CD14-positive monocyte (primary cell): Measurements from ENCODE around the gene AKT1. TPM values are rescaled to one million over a fixed set of nuclear protein-coding genes. Genes with fewer than 3 reads are reported as not detected.

ENCODE experiments used
- DNase-seq, 3 donors: peaks; one replicate each; pipeline ENCODE4 v3.0.0-alpha.2; 2011 to 2022
- H2AFZ ChIP-seq: 2 replicates; pipeline ENCODE4 v1.6.0; 2012; ENCODE audit warnings: mild to moderate bottlenecking, low read depth, low read length, inconsistent platforms; ENCODE audit not compliant: insufficient read depth, poor library complexity, severe bottlenecking
- H3K27ac ChIP-seq, 2 donors: 1 replicate in 1 of 2; 2 replicates in 1 of 2; pipeline ENCODE4 v1.5.1; 2012 to 2013; ENCODE audit warnings: low read length in 2 of 2, control low read depth in 1 of 2, inconsistent platforms in 1 of 2, low read depth in 1 of 2, mild to moderate bottlenecking in 1 of 2
- H3K27me3 ChIP-seq, 2 donors: one replicate each; pipeline versions ENCODE4 v1.6.0 to v1.6.1; 2011 to 2013; ENCODE audit warnings: low read length in 2 of 2; ENCODE audit not compliant: control insufficient read depth in 2 of 2, insufficient read depth in 2 of 2
- H3K36me3 ChIP-seq, 2 donors: replicated peaks in 1 of 2; 1 replicate in 1 of 2; 2 replicates in 1 of 2; pipeline versions ENCODE4 v1.5.1 to v1.6.1; 2012 to 2013; ENCODE audit warnings: low read length in 2 of 2, control low read depth in 1 of 2, inconsistent platforms in 1 of 2, mild to moderate bottlenecking in 1 of 2; ENCODE audit not compliant: insufficient read depth in 2 of 2, control insufficient read depth in 1 of 2
- H3K4me1 ChIP-seq, 2 donors: 1 replicate in 1 of 2; 2 replicates in 1 of 2; pipeline versions ENCODE4 v1.5.1 to v1.6.1; 2012 to 2013; ENCODE audit warnings: low read length in 2 of 2, control low read depth in 1 of 2, inconsistent platforms in 1 of 2, mild to moderate bottlenecking in 1 of 2, moderate library complexity in 1 of 2; ENCODE audit not compliant: insufficient read depth in 2 of 2, control insufficient read depth in 1 of 2
- H3K4me2 ChIP-seq: replicated peaks from 2 replicates; pipeline ENCODE3; 2012; ENCODE audit warnings: low read length, moderate library complexity, mild to moderate bottlenecking; ENCODE audit not compliant: poor library complexity, severe bottlenecking; ENCODE audit errors: extremely low read depth
- H3K4me3 ChIP-seq, 3 experiments: fragments of 200-600 bp in 1 of 3; sonication (generic) in 1 of 3; replicated peaks in 1 of 3; 1 replicate in 2 of 3; 2 replicates in 1 of 3; pipeline ENCODE4 v1.5.1; 2011 to 2013; ENCODE audit warnings: low read length in 3 of 3, mild to moderate bottlenecking in 3 of 3, control low read depth in 2 of 3, low read depth in 2 of 3, inconsistent platforms in 1 of 3, moderate library complexity in 1 of 3
- H3K79me2 ChIP-seq: 2 replicates; pipeline ENCODE4 v1.6.0; 2012; ENCODE audit warnings: mild to moderate bottlenecking, control low read depth, inconsistent platforms, low read length, moderate library complexity; ENCODE audit not compliant: insufficient read depth
- H3K9ac ChIP-seq: 2 replicates; pipeline ENCODE4 v1.6.0; 2017; ENCODE audit warnings: low read length, mild to moderate bottlenecking; ENCODE audit not compliant: insufficient read depth, poor library complexity, severe bottlenecking
- H3K9me3 ChIP-seq, 2 donors: replicated peaks in 1 of 2; 1 replicate in 1 of 2; 2 replicates in 1 of 2; pipeline versions ENCODE4 v1.5.1 to v1.6.1; 2012 to 2013; ENCODE audit warnings: low read length in 2 of 2, control low read depth in 1 of 2; ENCODE audit not compliant: control insufficient read depth in 1 of 2, insufficient read depth in 1 of 2
- H4K20me1 ChIP-seq: 2 replicates; pipeline ENCODE4 v1.6.0; 2012; ENCODE audit warnings: mild to moderate bottlenecking, low read length, control low read depth, moderate library complexity; ENCODE audit not compliant: insufficient read depth
- H3K27ac Mint-ChIP-seq, 7 donors: one replicate each; pipeline ENCODE4 v1.8.0; 2020; ENCODE audit warnings: mild to moderate bottlenecking in 7 of 7, mixed read lengths in 7 of 7, moderate library complexity in 6 of 7, inconsistent platforms in 2 of 7
- H3K27me3 Mint-ChIP-seq, 3 donors: one replicate each; pipeline ENCODE4 v1.8.0; 2021 to 2022; ENCODE audit warnings: low read depth in 3 of 3, mild to moderate bottlenecking in 3 of 3, mixed read lengths in 3 of 3, moderate library complexity in 3 of 3, inconsistent platforms in 1 of 3
- H3K36me3 Mint-ChIP-seq, 2 donors: one replicate each; pipeline ENCODE4 v1.8.0; 2020; ENCODE audit warnings: mixed read lengths in 2 of 2, inconsistent platforms in 1 of 2, mild to moderate bottlenecking in 1 of 2
- H3K4me1 Mint-ChIP-seq: one replicate; pipeline ENCODE4 v1.8.0; 2020; ENCODE audit warnings: mild to moderate bottlenecking, mixed read lengths
- H3K4me3 Mint-ChIP-seq, 2 donors: one replicate each; pipeline ENCODE4 v1.8.0; 2020; ENCODE audit warnings: mild to moderate bottlenecking in 2 of 2, mixed read lengths in 2 of 2, moderate library complexity in 1 of 2
- H3K9me3 Mint-ChIP-seq, 7 donors: one replicate each; pipeline ENCODE4 v1.8.0; 2020 to 2022; ENCODE audit warnings: mixed read lengths in 7 of 7, mild to moderate bottlenecking in 6 of 7, moderate library complexity in 6 of 7, inconsistent platforms in 2 of 7
- WGBS: methylation state at CpG from one replicate; pipeline ENCODE4 v1.1.5; 2013; ENCODE audit warnings: missing lambda C conversion rate; ENCODE audit not compliant: insufficient coverage; 5-methylcytosine and 5-hydroxymethylcytosine counted together
- intact Hi-C, 2 donors: fragments of 100-400 bp; cut with micrococcal nuclease; formaldehyde crosslinking; loops; one replicate each; pipeline versions ENCODE4 v1.15.0 to v1.15.1; 2023
- polyA plus RNA-seq, 3 donors: library from polyadenylated mRNA; depleted of rRNA in 1 of 3; unstranded in 2 of 3; stranded (reverse) in 1 of 3; fragments of 300-500 nt in 2 of 3; fragments of >200 nt in 1 of 3; fragmentation: Illumina TruSeq in 2 of 3; gene quantifications; 1 replicate in 2 of 3; 2 replicates in 1 of 3; pipeline ENCODE4 v1.2.3, GENCODE V29; 2012 to 2021
- TF ChIP-seq, protein P1 (sequence below): fragments of 200-600 bp; IDR thresholded peaks from one replicate; pipeline ENCODE4 v1.8.0; 2022; ENCODE audit warnings: antibody characterized with exemption, mild to moderate bottlenecking

Gene AKT1
- polyA plus RNA-seq, 3 donors, result 7.2 to 180 (median 26.4) TPM

DNA sequence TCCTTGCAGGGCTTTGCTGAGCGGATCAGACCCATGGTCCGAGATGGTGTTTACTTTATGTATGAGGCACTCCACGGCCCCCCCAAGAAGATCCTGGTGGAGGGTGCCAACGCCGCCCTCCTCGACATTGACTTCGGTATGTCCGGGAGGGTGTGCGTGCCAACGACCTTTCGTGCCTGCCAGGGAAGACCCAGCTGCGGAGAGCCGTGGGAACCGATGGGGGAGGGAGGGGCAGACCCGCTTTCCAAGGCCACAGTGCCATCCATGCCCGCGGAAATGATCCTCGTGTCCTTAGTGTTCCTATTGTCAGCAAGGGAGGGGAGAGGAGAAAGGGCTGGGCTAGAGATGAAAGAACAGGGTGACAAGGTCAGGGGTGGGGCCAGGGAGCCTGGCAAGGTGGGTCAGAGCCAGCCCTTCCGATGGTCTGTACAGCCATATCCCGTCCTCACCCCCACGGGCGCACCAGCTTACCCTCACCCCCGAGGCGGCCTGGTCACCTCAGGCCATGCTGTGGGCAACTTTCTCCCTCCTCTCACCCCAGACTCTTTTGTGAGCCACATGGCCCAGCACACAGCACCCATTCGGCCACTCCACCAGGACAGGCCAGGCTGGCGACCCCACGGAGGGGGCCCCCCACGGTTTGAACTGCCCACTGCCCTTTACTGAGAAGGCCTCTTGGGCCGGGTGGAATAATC, 54.3 kb downstream of the AKT1 start:
- Histone ChIP-seq H3K27ac (no peak overlapping the region), H3K4me2 (no peak overlapping the region), H3K4me3 (no peak overlapping the region), H2AFZ (no peak overlapping the region), H3K79me2 (no peaks in the 10 kb centered on the region), H3K36me3 (no peaks in the 10 kb centered on the region), H3K4me1 (peaks cover 4 to 5% of the 10 kb centered on the region in 2 donors), H3K9me3 (no peaks in the 10 kb centered on the region), H3K27me3 (no peaks in the 10 kb centered on the region), H3K9ac (no peak overlapping the region), H4K20me1 (no peaks in the 10 kb centered on the region)
- no peak for DNase-seq
- intact Hi-C loops, result no loop called here
- peaks cover 3 to 4% of the 10 kb centered on the region in 2 donors for H3K36me3 Mint-ChIP-seq
- no peaks in the 10 kb centered on the region for H3K9me3 Mint-ChIP-seq
- peaks cover 4% of the 10 kb centered on the region for H3K4me1 Mint-ChIP-seq
- no peak overlapping the region for H3K4me3 Mint-ChIP-seq
- 91% methylated on average over 27 of the region's 29 CpGs for WGBS
- TF ChIP-seq, protein P1, sequence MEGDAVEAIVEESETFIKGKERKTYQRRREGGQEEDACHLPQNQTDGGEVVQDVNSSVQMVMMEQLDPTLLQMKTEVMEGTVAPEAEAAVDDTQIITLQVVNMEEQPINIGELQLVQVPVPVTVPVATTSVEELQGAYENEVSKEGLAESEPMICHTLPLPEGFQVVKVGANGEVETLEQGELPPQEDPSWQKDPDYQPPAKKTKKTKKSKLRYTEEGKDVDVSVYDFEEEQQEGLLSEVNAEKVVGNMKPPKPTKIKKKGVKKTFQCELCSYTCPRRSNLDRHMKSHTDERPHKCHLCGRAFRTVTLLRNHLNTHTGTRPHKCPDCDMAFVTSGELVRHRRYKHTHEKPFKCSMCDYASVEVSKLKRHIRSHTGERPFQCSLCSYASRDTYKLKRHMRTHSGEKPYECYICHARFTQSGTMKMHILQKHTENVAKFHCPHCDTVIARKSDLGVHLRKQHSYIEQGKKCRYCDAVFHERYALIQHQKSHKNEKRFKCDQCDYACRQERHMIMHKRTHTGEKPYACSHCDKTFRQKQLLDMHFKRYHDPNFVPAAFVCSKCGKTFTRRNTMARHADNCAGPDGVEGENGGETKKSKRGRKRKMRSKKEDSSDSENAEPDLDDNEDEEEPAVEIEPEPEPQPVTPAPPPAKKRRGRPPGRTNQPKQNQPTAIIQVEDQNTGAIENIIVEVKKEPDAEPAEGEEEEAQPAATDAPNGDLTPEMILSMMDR, result no peak
- peak overlapping the region in 1 of 7 donors; percentile 62 for H3K27ac Mint-ChIP-seq
- H3K27me3 Mint-ChIP-seq, result peaks cover 0 to 5% (median 2%) of the 10 kb centered on the region in 3 donors

DNA sequence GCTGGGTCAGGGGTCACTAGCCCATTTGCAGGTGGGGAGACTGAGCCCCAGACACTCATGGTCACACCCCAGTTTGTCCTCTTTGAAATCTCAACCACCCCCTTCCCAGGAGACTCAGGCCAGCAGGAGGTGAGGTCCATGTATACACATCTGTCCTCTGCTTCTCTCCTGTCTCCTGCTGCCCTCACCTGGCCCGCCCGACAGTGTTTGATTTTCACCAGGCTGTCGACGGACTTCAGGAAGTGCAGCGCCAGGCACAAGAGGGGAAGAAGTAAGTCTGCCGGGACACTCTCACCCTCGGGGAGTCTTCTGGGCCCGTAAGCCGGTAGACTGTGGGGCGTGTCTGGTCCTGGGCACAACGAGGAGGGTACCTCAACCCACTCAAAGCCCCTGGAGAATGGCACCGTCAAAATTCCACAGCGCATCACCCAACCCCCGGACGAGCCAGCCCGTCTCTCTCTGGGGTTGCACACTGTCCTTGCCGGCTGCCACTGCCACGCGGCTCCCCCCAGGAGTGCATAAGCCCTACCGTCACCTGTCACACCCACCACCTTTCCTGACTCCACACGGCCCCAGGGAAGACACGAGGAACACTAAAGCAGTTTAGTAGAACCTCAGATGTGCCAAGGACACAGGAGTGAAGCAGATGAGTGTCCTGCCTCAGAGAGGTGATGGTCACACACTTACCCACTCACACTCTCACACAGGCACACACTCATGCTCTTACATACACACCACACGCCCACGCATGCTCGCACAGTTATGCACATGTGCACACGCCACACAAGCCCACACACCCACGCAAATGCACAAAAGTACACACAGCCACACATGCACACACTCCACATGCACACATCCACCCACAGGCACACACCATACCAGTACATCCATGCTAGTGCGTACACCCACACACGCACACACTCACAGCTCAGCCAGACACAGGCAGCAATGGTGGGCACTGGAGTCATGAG, 55.7 kb downstream of the AKT1 start:
- Histone ChIP-seq H3K9me3 (no peaks in the 10 kb centered on the region), H3K27me3 (no peaks in the 10 kb centered on the region), H3K4me1 (peaks cover 12 to 13% of the 10 kb centered on the region in 2 donors), H4K20me1 (no peaks in the 10 kb centered on the region), H3K27ac (no peak overlapping the region), H3K4me3 (no peak overlapping the region), H3K4me2 (no peak overlapping the region), H3K79me2 (no peaks in the 10 kb centered on the region), H2AFZ (no peak overlapping the region), H3K36me3 (no peaks in the 10 kb centered on the region), H3K9ac (no peak overlapping the region)
- Mint-ChIP-seq H3K4me1 (peaks cover 11% of the 10 kb centered on the region), H3K27me3 (peaks cover 0 to 5% (median 2%) of the 10 kb centered on the region in 3 donors), H3K36me3 (peaks cover 0 to 3% of the 10 kb centered on the region in 2 donors), H3K27ac (peak overlapping the region in 1 of 7 donors; percentile 12), H3K4me3 (no peak overlapping the region), H3K9me3 (no peaks in the 10 kb centered on the region)
- no peak for DNase-seq
- TF ChIP-seq, protein P1, result no peak
- intact Hi-C loops, result no loop called here
- 87% methylated on average over 29 of the region's 29 CpGs for WGBS
